HepG2 (cell line): ENCODE results near the gene ZWILCH. TPM values are rescaled to one million over a fixed set of nuclear protein-coding genes. Genes with fewer than 3 reads are reported as not detected.

Experiments
- ATAC-seq: fragments of 200-7000 bp; cut with Tn5 transposase; 3 replicates; pipeline ENCODE4 v1.9.1; 2020; ENCODE audit warnings: mild to moderate bottlenecking, moderate library complexity
- BruUV-seq: library from RNA; stranded (reverse); fragments of 400-500 nt; replicated peaks from 2 replicates; lab custom pipeline; 2021; lab: Mats Ljungman, UMichigan
- CTCF ChIA-PET: fragments of 300-600 bp; formaldehyde crosslinking; extraction: SDS; loops from one replicate; lab custom pipeline; 2021; ENCODE audit warnings: low total read pairs, inconsistent platforms, low intra/inter-chr PET ratio; lab: Yijun Ruan, JAX
- POLR2A ChIA-PET: fragments of 350-600 bp; sonication (Branson Sonifier 250); formaldehyde crosslinking; loops from one replicate; lab custom pipeline; 2020; ENCODE audit warnings: antibody characterized with exemption, inconsistent platforms; lab: Yijun Ruan, JAX
- DNase-seq: peaks from one replicate; pipeline ENCODE4 v3.0.0-alpha.2; 2015; ENCODE audit warnings: low spot score
- FAIRE-seq: peaks from 3 replicates; lab custom pipeline; 2011; peaks lifted over from hg19 to GRCh38; lab: Jason Lieb, UNC
- H2AFZ ChIP-seq: one replicate; pipeline ENCODE4 v1.6.1; 2011; ENCODE audit warnings: low read length, inconsistent platforms
- H3K27ac ChIP-seq: fragments of 300-600 bp; 3 replicates; pipeline ENCODE4 v1.8.0; 2011; ENCODE audit warnings: mixed run types, mild to moderate bottlenecking, mixed read lengths, low read length, inconsistent platforms; ENCODE audit not compliant: insufficient read depth; ENCODE audit errors: extremely low read length
- H3K27me3 ChIP-seq, 2 experiments: fragments of 200-600 bp in 1 of 2; 2 replicates in 1 of 2; 3 replicates in 1 of 2; pipeline versions ENCODE4 v1.6.0 to v1.8.0; 2011; ENCODE audit warnings: low read length in 2 of 2, mild to moderate bottlenecking in 2 of 2, moderate library complexity in 2 of 2, inconsistent platforms in 1 of 2; ENCODE audit not compliant: insufficient read depth in 2 of 2, control insufficient read depth in 1 of 2
- H3K36me3 ChIP-seq, 2 experiments: fragments of 200-600 bp in 1 of 2; replicated peaks in 1 of 2; 2 replicates in 1 of 2; 3 replicates in 1 of 2; pipeline versions ENCODE4 v1.5.1 to v1.8.0; 2011; ENCODE audit warnings: low read length in 2 of 2, inconsistent platforms in 1 of 2; ENCODE audit not compliant: insufficient read depth in 2 of 2, control insufficient read depth in 1 of 2
- H3K4me1 ChIP-seq: 2 replicates; pipeline ENCODE4 v1.5.1; 2012; ENCODE audit warnings: low read length, inconsistent platforms; ENCODE audit not compliant: insufficient read depth
- H3K4me2 ChIP-seq: 2 replicates; pipeline ENCODE4 v1.6.0; 2011; ENCODE audit warnings: low read depth, low read length, inconsistent platforms
- H3K4me3 ChIP-seq, 3 experiments: fragments of 200-600 bp in 1 of 3; sonication (generic), shearing (Covaris generic) in 1 of 3; replicated peaks in 1 of 3; 2 replicates each; pipeline ENCODE4 v1.5.1; 2011 to 2016; ENCODE audit warnings: low read length in 3 of 3, inconsistent platforms in 2 of 3, low read depth in 2 of 3, mild to moderate bottlenecking in 2 of 3, control low read depth in 1 of 3, mixed read lengths in 1 of 3; ENCODE audit not compliant: insufficient read depth in 1 of 3
- H3K79me2 ChIP-seq: one replicate; pipeline ENCODE4 v1.6.1; 2011; ENCODE audit warnings: low read length, inconsistent platforms; ENCODE audit not compliant: insufficient read depth
- H3K9ac ChIP-seq: 2 replicates; pipeline ENCODE4 v1.6.0; 2011; ENCODE audit warnings: mild to moderate bottlenecking, low read depth, low read length, inconsistent platforms; ENCODE audit not compliant: insufficient read depth
- H3K9me3 ChIP-seq: 2 replicates; pipeline ENCODE4 v1.5.1; 2012; ENCODE audit warnings: mild to moderate bottlenecking, low read length
- H4K20me1 ChIP-seq: 2 replicates; pipeline ENCODE4 v1.6.0; 2011; ENCODE audit warnings: inconsistent platforms, mild to moderate bottlenecking, low read length, moderate library complexity; ENCODE audit not compliant: insufficient read depth
- CHD2 ChIP-seq: IDR thresholded peaks from 2 replicates; pipeline ENCODE4 v1.6.1; 2011; ENCODE audit warnings: low read depth, low read length, improper control_type of control experiment
- NCOA5 ChIP-seq: sonication (generic); formaldehyde crosslinking; IDR thresholded peaks from 2 replicates; pipeline ENCODE4 v1.4.0; 2020; ENCODE audit warnings: missing genetic modification reagents
- NCOR1 ChIP-seq: fragments of 200-600 bp; sonication (generic); IDR thresholded peaks from 2 replicates; pipeline ENCODE4 v1.7.0; 2017; ENCODE audit warnings: antibody characterized with exemption, low read length, borderline replicate concordance
- ZBTB21 ChIP-seq: sonication (generic); formaldehyde crosslinking; IDR thresholded peaks from 2 replicates; pipeline ENCODE4 v1.4.0; 2020; ENCODE audit warnings: missing genetic modification reagents
- ZNF264 ChIP-seq: sonication (generic); formaldehyde crosslinking; IDR thresholded peaks from 2 replicates; pipeline ENCODE4 v1.4.0; 2020; ENCODE audit warnings: missing genetic modification reagents
- ZNF792 ChIP-seq: IDR thresholded peaks from 2 replicates; pipeline ENCODE4 v1.6.1; 2016
- WGBS: methylation state at CpG from one replicate; pipeline ENCODE4 v1.1.6; 2017; ENCODE audit warnings: low lambda C conversion rate; 5-methylcytosine and 5-hydroxymethylcytosine counted together
- in situ Hi-C: cut with HindIII; loops from 2 replicates; pipeline ENCODE4 v1.10.0; 2017; ENCODE audit warnings: low pct_unique_long_range_greater_than_20kb; ENCODE audit not compliant: extremely low pct_ligation_motif_present
- intact Hi-C: fragments of 100-400 bp; cut with micrococcal nuclease; formaldehyde crosslinking; loops from one replicate; pipeline ENCODE4 v1.10.0; 2022; ENCODE audit not compliant: unreplicated experiment
- polyA plus RNA-seq, 8 experiments: library from polyadenylated mRNA; depleted of rRNA in 3 of 8; stranded (reverse) in 7 of 8; unstranded in 1 of 8; fragments of >200 nt; fragmentation: Illumina TruSeq in 4 of 8; extraction: Trizol in 4 of 8; gene quantifications; 2 replicates each; pipeline versions ENCODE4 v1.2.1 to v1.2.3, GENCODE V29; 2011 to 2016; ENCODE audit warnings: low read depth in 4 of 8, missing spikeins in 1 of 8, mixed read lengths in 1 of 8; ENCODE audit not compliant: insufficient read depth in 1 of 8
- total RNA-seq, 5 experiments: library from RNA; depleted of rRNA; stranded (reverse); fragments of >200 nt; fragmentation: Illumina TruSeq; extraction: Trizol; gene quantifications; 2 replicates each; pipeline ENCODE4 v1.2.3, GENCODE V29; 2016; ENCODE audit warnings: low read depth in 1 of 5
- TF ChIP-seq, protein P1 (sequence below): sonication (generic); formaldehyde crosslinking; IDR thresholded peaks from 2 replicates; pipeline ENCODE4 v1.4.0; 2020; ENCODE audit warnings: missing genetic modification reagents, low read depth, mild to moderate bottlenecking, borderline replicate concordance
- TF ChIP-seq, protein P2 (sequence below): IDR thresholded peaks from 2 replicates; pipeline ENCODE4 v1.6.1; 2016; ENCODE audit warnings: low read depth, borderline replicate concordance

The ZWILCH gene
- total and polyA plus RNA-seq, 2 of the 13 experiments (the other 11 are each of a cell fraction or from before 2014, with no cell fraction given): 9.5 to 27.8 TPM

DNA sequence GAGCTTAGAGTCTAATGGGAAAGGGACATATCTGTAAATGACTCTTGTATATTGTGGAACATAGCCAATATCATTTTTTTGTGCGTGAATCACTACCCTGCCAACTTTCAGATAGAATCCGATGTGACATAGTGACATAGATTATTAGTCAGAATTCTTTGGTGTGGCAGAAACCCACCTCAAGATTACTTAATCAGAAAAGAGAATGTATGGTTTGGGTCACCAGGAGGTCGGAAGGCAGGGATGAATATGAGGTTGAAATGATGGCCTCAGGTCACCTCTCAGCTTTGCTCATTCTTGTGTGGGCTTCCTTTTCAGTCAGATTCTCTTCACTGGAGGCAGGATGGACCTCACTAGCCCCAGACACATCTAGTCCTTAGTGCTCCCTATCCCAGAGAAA is 48.9 kb upstream of the ZWILCH start:
- TF ChIP-seq CHD2: no peak
- no peak for TF ChIP-seq NCOA5 (CRISPR knock-in tag)
- TF ChIP-seq, protein P1, sequence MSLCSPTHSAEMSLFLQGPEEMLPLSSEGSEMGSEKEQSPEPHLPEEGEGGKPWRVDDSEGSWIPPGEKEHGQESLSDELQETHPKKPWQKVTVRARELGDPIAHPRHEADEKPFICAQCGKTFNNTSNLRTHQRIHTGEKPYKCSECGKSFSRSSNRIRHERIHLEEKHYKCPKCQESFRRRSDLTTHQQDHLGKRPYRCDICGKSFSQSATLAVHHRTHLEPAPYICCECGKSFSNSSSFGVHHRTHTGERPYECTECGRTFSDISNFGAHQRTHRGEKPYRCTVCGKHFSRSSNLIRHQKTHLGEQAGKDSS: no peak
- no peak for TF ChIP-seq NCOR1
- no peak for TF ChIP-seq ZNF792 (CRISPR knock-in tag)
- no peak for TF ChIP-seq ZNF264 (CRISPR knock-in tag)
- TF ChIP-seq ZBTB21 (CRISPR knock-in tag): no peak
- TF ChIP-seq, protein P2, sequence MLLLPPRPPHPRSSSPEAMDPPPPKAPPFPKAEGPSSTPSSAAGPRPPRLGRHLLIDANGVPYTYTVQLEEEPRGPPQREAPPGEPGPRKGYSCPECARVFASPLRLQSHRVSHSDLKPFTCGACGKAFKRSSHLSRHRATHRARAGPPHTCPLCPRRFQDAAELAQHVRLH (CRISPR knock-in tag): no peak
- H3K27ac ChIP-seq: no peak overlapping the region
- ChIA-PET CTCF (no interaction called here), POLR2A (interaction anchor here (0.7 kb wide), 1 partner anchor 15 kb away, joined by 3 read pairs; no protein-coding TSS in a partner anchor)
- H2AFZ ChIP-seq: no peak overlapping the region
- no peak for DNase-seq
- H3K4me2 ChIP-seq: no peak overlapping the region
- in situ Hi-C loops (no loop called here), intact Hi-C loops (no loop called here)
- H4K20me1 ChIP-seq: no peaks in the 10 kb centered on the region
- H3K9me3 ChIP-seq: no peaks in the 10 kb centered on the region
- peaks cover 4 to 21% of the 10 kb centered on the region in 2 experiments; a peak in 2 of 5 replicates for H3K36me3 ChIP-seq
- H3K9ac ChIP-seq: no peak overlapping the region
- no TSS peak for BruUV-seq
- H3K27me3 ChIP-seq: no peaks in the 10 kb centered on the region
- H3K4me1 ChIP-seq: peaks cover 27% of the 10 kb centered on the region
- H3K4me3 ChIP-seq: no peak overlapping the region
- 97% methylated on average over 3 of the region's 3 CpGs for WGBS
- no peak for FAIRE-seq
- no peak for ATAC-seq
- H3K79me2 ChIP-seq: no peaks in the 10 kb centered on the region
